Neural progenitor cell (in vitro differentiated cells): ENCODE measurements around the gene RCOR1.

Experiments used
- CTCF ChIP-seq: fragments of 200-600 bp; sonication (generic); IDR thresholded peaks from 2 replicates; pipeline ENCODE4 v1.5.1; 2017; ENCODE audit warnings: antibody characterized with exemption, mild to moderate bottlenecking
- EZH2phosphoT487 ChIP-seq: fragments of 200-600 bp; sonication (generic); IDR thresholded peaks from 2 replicates; pipeline ENCODE4 v1.6.1; 2017; ENCODE audit warnings: antibody characterized with exemption

GRCh38 chr14:102752239-102752847 lies 159.9 kb downstream of the RCOR1 start:
- TF ChIP-seq CTCF (no peak), EZH2phosphoT487 (no peak)
